Trophoblast cell (in vitro differentiated cells and primary cell): Measurements from ENCODE around the gene NME9.

ENCODE experiments used
- DNase-seq, 2 donors: peaks; one replicate each; pipeline ENCODE4 v3.0.0-alpha.2; 2016
- H2AFZ ChIP-seq: 2 replicates; pipeline ENCODE4 v1.6.1; 2013; ENCODE audit warnings: low read length, moderate library complexity, mild to moderate bottlenecking; ENCODE audit not compliant: insufficient read depth, poor library complexity
- H2AK5ac ChIP-seq: 2 replicates; pipeline ENCODE4 v1.6.1; 2013; ENCODE audit warnings: mild to moderate bottlenecking, low read length
- H2BK120ac ChIP-seq: 2 replicates; pipeline ENCODE4 v1.6.1; 2013; ENCODE audit warnings: low read length, mild to moderate bottlenecking, moderate library complexity; ENCODE audit not compliant: insufficient read depth, poor library complexity
- H2BK12ac ChIP-seq: 2 replicates; pipeline ENCODE4 v1.6.1; 2013; ENCODE audit warnings: mild to moderate bottlenecking, low read length, moderate library complexity
- H2BK5ac ChIP-seq: 2 replicates; pipeline ENCODE4 v1.6.1; 2013; ENCODE audit warnings: low read length, low read depth, moderate library complexity, mild to moderate bottlenecking; ENCODE audit not compliant: poor library complexity
- H3K14ac ChIP-seq: 2 replicates; pipeline ENCODE4 v1.6.1; 2013; ENCODE audit warnings: mild to moderate bottlenecking, low read length
- H3K18ac ChIP-seq: 2 replicates; pipeline ENCODE4 v1.6.1; 2013; ENCODE audit warnings: mild to moderate bottlenecking, low read length
- H3K23ac ChIP-seq: 2 replicates; pipeline ENCODE4 v1.6.1; 2013; ENCODE audit warnings: low read length
- H3K27ac ChIP-seq: 2 replicates; pipeline ENCODE4 v1.5.1; 2013; ENCODE audit warnings: low read depth, mild to moderate bottlenecking, inconsistent platforms, low read length, moderate library complexity
- H3K27me3 ChIP-seq: 2 replicates; pipeline ENCODE4 v1.6.1; 2013; ENCODE audit warnings: inconsistent platforms, mild to moderate bottlenecking, low read length, moderate library complexity; ENCODE audit not compliant: insufficient read depth
- H3K36me3 ChIP-seq, 2 experiments: 1 replicate in 1 of 2; 2 replicates in 1 of 2; pipeline ENCODE4 v1.6.1; 2013; ENCODE audit warnings: low read length in 2 of 2, mild to moderate bottlenecking in 2 of 2, moderate library complexity in 1 of 2; ENCODE audit not compliant: insufficient read depth in 2 of 2, control insufficient read depth in 1 of 2
- H3K4ac ChIP-seq: 2 replicates; pipeline ENCODE4 v1.6.1; 2013; ENCODE audit warnings: low read depth, mild to moderate bottlenecking, low read length, moderate library complexity
- H3K4me1 ChIP-seq, 2 experiments: 1 replicate in 1 of 2; 2 replicates in 1 of 2; pipeline ENCODE4 v1.6.1; 2013; ENCODE audit warnings: low read length in 2 of 2, mild to moderate bottlenecking in 2 of 2, moderate library complexity in 1 of 2; ENCODE audit not compliant: insufficient read depth in 2 of 2, control insufficient read depth in 1 of 2
- H3K4me2 ChIP-seq: 2 replicates; pipeline ENCODE4 v1.6.1; 2013; ENCODE audit warnings: inconsistent platforms, mild to moderate bottlenecking, low read length, moderate library complexity
- H3K4me3 ChIP-seq: 2 replicates; pipeline ENCODE4 v1.5.1; 2013; ENCODE audit warnings: mild to moderate bottlenecking, low read depth, low read length, inconsistent platforms
- H3K79me1 ChIP-seq: one replicate; pipeline ENCODE4 v1.6.1; 2013; ENCODE audit warnings: low read length
- H3K79me2 ChIP-seq: 2 replicates; pipeline ENCODE4 v1.6.1; 2013; ENCODE audit warnings: low read length, mild to moderate bottlenecking; ENCODE audit not compliant: control insufficient read depth, insufficient read depth, poor library complexity
- H3K9ac ChIP-seq: 2 replicates; pipeline ENCODE4 v1.6.1; 2013; ENCODE audit warnings: mild to moderate bottlenecking, low read length
- H3K9me3 ChIP-seq: 2 replicates; pipeline ENCODE4 v1.6.1; 2013; ENCODE audit warnings: low read depth, mild to moderate bottlenecking, control low read depth, inconsistent platforms, low read length; ENCODE audit not compliant: insufficient read depth
- H4K12ac ChIP-seq: 2 replicates; pipeline ENCODE4 v1.6.1; 2013; ENCODE audit warnings: low read depth, mild to moderate bottlenecking, low read length, moderate library complexity
- H4K8ac ChIP-seq: 2 replicates; pipeline ENCODE4 v1.6.1; 2013; ENCODE audit warnings: low read depth, mild to moderate bottlenecking, low read length, moderate library complexity
- H4K91ac ChIP-seq: one replicate; pipeline ENCODE4 v1.6.1; 2013; ENCODE audit warnings: low read depth, mild to moderate bottlenecking, low read length, moderate library complexity
- WGBS: extraction: QIAGEN DNeasy Blood & Tissue Kit; methylation state at CpG from one replicate; pipeline ENCODE4 v1.1.7; 2013; ENCODE audit warnings: missing lambda C conversion rate; ENCODE audit not compliant: insufficient read length, insufficient coverage; ENCODE audit errors: extremely low coverage; 5-methylcytosine and 5-hydroxymethylcytosine counted together

The NME9 gene

DNA sequence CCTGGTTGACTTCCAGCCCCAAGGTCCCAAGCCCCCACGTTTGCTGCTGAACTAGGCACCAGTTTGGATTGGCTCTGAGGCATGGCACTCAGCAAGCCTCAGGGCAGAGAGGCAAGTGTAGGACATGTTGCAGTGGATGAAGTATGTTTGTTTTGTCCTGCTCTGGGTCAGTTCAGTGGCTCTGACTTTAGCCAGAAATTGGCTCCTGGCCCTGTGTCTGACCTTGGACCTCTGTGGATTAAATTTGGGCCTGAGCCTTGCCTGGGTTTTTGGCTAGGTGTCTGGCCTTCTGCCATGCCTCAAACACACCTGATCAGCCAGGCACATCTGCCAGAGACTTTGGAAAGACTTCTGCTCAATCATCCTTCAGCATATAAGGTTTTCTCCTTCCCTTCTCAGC, 15.1 kb upstream of the NME9 start:
- no peak overlapping the region for H3K27ac ChIP-seq
- no peak overlapping the region for H2AK5ac ChIP-seq

DNA sequence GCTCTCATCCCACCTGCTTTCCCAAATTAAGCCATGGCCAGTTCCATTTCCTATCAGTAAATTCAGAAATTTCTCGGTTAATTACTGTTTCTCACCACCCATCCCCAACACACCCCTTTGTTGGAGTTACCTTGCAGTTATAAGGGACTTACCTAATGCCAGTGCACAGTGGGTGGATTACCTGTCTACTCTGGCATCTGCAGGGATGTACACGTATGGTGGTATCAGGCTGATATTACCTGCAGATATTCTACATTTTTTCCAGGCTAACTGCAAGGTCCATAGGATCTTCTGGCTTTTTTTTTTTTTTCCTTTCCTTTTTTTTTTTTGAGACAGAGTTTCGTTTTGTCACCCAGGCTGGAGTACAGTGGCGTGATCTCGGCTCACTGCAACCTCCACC, 10.9 kb upstream of the NME9 start:
- H3K27me3 ChIP-seq = no peaks in the 10 kb centered on the region
- H3K27ac ChIP-seq = no peak overlapping the region
- H2BK12ac ChIP-seq = no peak overlapping the region
- H2BK120ac ChIP-seq = no peak overlapping the region
- no peaks in the 10 kb centered on the region for H3K9me3 ChIP-seq
- H2AFZ ChIP-seq = no peak overlapping the region
- no peak overlapping the region for H4K8ac ChIP-seq
- peak; percentile 54 to 89 for DNase-seq
- no peak overlapping the region for H3K14ac ChIP-seq
- H3K4ac ChIP-seq = no peak overlapping the region
- WGBS = no CpG with 5 or more reads among the region's 5 CpGs
- no peaks in the 10 kb centered on the region for H3K79me1 ChIP-seq
- no peaks in the 10 kb centered on the region for H3K79me2 ChIP-seq
- no peak overlapping the region for H3K4me2 ChIP-seq
- no peak overlapping the region for H3K4me3 ChIP-seq
- no peak overlapping the region for H4K12ac ChIP-seq
- no peaks in the 10 kb centered on the region for H3K36me3 ChIP-seq
- H3K23ac ChIP-seq = no peak overlapping the region
- H3K4me1 ChIP-seq = no peaks in the 10 kb centered on the region
- no peak overlapping the region for H2AK5ac ChIP-seq
- H4K91ac ChIP-seq = no peak overlapping the region
- H3K9ac ChIP-seq = no peak overlapping the region
- no peak overlapping the region for H3K18ac ChIP-seq
- H2BK5ac ChIP-seq = no peak overlapping the region

More for the DNA sequence above, 15.1 kb upstream of the NME9 start:
- no peak overlapping the region for H3K4ac ChIP-seq
- H4K8ac ChIP-seq = no peak overlapping the region
- H4K12ac ChIP-seq = no peak overlapping the region
- H2BK12ac ChIP-seq = no peak overlapping the region
- H3K4me1 ChIP-seq = peaks cover 3 to 5% of the 10 kb centered on the region in 2 experiments
- H2BK5ac ChIP-seq = no peak overlapping the region
- H4K91ac ChIP-seq = no peak overlapping the region
- no peak overlapping the region for H3K9ac ChIP-seq
- H3K4me2 ChIP-seq = no peak overlapping the region
- H3K79me2 ChIP-seq = peaks cover 2% of the 10 kb centered on the region
- H3K4me3 ChIP-seq = no peak overlapping the region
- DNase-seq = no peak
- no peaks in the 10 kb centered on the region for H3K36me3 ChIP-seq
- peaks cover 14% of the 10 kb centered on the region for H3K79me1 ChIP-seq
- H3K18ac ChIP-seq = no peak overlapping the region
- no peaks in the 10 kb centered on the region for H3K9me3 ChIP-seq
- WGBS = no CpG with 5 or more reads among the region's 1 CpG
- H3K27me3 ChIP-seq = no peaks in the 10 kb centered on the region
- H2AFZ ChIP-seq = no peak overlapping the region
- H2BK120ac ChIP-seq = no peak overlapping the region
- H3K23ac ChIP-seq = no peak overlapping the region
- H3K14ac ChIP-seq = no peak overlapping the region

DNA sequence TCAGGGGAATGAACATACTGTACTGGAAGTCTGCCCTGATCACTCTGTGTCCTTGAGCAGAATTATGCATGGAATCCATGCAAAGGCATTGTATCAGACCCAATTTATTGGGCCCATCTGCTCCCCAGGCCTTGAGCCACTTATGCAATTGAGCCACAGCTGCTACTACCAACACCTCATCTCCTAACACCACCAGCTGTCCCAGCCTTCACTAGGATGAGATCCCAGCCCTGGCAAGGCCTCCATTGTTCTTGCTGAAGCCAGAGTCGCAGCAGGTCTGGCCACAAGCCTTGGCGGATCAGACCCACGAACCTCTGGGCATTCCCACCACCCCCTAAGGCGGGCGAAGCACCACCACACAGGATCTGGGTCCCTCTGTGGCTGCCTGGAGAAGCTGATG, 9.2 kb upstream of the NME9 start:
- H3K79me1 ChIP-seq = no peaks in the 10 kb centered on the region
- WGBS = no CpG with 5 or more reads among the region's 5 CpGs
- no peak overlapping the region for H3K14ac ChIP-seq

DNA sequence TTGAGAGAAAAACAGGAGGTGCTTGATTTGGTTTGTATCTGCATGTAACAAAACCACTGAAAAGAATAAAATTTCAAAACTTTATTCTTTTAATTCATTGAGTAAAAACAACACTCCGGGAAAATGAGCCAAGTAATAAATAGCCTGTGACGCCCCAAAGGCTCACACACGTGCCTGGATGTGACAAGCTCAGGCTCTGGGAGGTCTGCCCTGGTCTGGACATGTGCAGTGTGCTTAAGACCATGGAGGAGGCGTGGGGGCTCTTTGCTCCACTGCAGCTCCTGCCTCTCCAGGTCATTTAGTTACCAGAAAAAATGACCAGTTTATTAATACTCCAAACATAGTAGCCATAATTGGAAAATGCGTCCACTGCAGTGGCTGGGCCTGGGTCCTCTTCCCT, 8.6 kb upstream of the NME9 start:
- Histone ChIP-seq H3K79me2 (no peaks in the 10 kb centered on the region), H4K12ac (no peak overlapping the region), H3K27me3 (no peaks in the 10 kb centered on the region), H3K4me3 (no peak overlapping the region), H4K8ac (no peak overlapping the region), H2BK12ac (no peak overlapping the region), H3K4me2 (no peak overlapping the region), H3K27ac (no peak overlapping the region), H3K79me1 (no peaks in the 10 kb centered on the region), H2BK120ac (no peak overlapping the region), H2AK5ac (no peak overlapping the region), H3K14ac (no peak overlapping the region), H3K36me3 (no peaks in the 10 kb centered on the region), H3K9me3 (no peaks in the 10 kb centered on the region), H3K18ac (no peak overlapping the region), H3K4ac (no peak overlapping the region), H3K4me1 (no peaks in the 10 kb centered on the region), H2AFZ (no peak overlapping the region), H3K23ac (no peak overlapping the region), H4K91ac (no peak overlapping the region), H2BK5ac (no peak overlapping the region), H3K9ac (no peak overlapping the region)
- no peak for DNase-seq
- WGBS = no CpG with 5 or more reads among the region's 5 CpGs

More for the DNA sequence above, 9.2 kb upstream of the NME9 start:
- no peaks in the 10 kb centered on the region for H3K27me3 ChIP-seq
- no peak overlapping the region for H3K4me2 ChIP-seq
- H4K12ac ChIP-seq = no peak overlapping the region
- H3K4ac ChIP-seq = no peak overlapping the region
- no peaks in the 10 kb centered on the region for H3K36me3 ChIP-seq
- H2AFZ ChIP-seq = no peak overlapping the region
- H2AK5ac ChIP-seq = no peak overlapping the region
- no peak overlapping the region for H4K91ac ChIP-seq
- H3K18ac ChIP-seq = no peak overlapping the region
- H3K79me2 ChIP-seq = no peaks in the 10 kb centered on the region
- no peaks in the 10 kb centered on the region for H3K4me1 ChIP-seq
- H4K8ac ChIP-seq = no peak overlapping the region
- no peaks in the 10 kb centered on the region for H3K9me3 ChIP-seq
- no peak for DNase-seq
- H2BK12ac ChIP-seq = no peak overlapping the region
- H3K4me3 ChIP-seq = no peak overlapping the region
- no peak overlapping the region for H2BK120ac ChIP-seq
- no peak overlapping the region for H3K23ac ChIP-seq
- H2BK5ac ChIP-seq = no peak overlapping the region
- H3K27ac ChIP-seq = no peak overlapping the region
- H3K9ac ChIP-seq = no peak overlapping the region
